LHCN-M2 (cell line): ENCODE data around the gene BABAM2. TPM values are rescaled to one million over a fixed set of nuclear protein-coding genes. Genes with fewer than 3 reads are reported as not detected.
A peak's percentile ranks its signal among the peaks of the same experiment; 100 is the strongest.
"Not testable (repeated sequence)": the region's sequence is repeated elsewhere in the genome, so short reads cannot be mapped to it uniquely, and the experiment has no call there.

Experiments used
- DNase-seq: peaks from one replicate; pipeline ENCODE4 v3.0.0-alpha.2; 2012; ENCODE audit warnings: low read depth
- polyA plus RNA-seq: library from polyadenylated mRNA; unstranded; fragments of >200 nt; gene quantifications from one replicate; pipeline ENCODE4 v1.2.1, GENCODE V29; 2012; ENCODE audit warnings: missing spikeins
- total RNA-seq: library from RNA; depleted of rRNA; stranded (reverse); fragments of >200 nt; gene quantifications from 2 replicates; pipeline ENCODE4 v1.2.3, GENCODE V29; 2014; rRNA removed

Gene BABAM2
- total RNA-seq = 30.8 and 36.6 TPM in 2 replicates
- polyA plus RNA-seq = 38.2 TPM

DNA sequence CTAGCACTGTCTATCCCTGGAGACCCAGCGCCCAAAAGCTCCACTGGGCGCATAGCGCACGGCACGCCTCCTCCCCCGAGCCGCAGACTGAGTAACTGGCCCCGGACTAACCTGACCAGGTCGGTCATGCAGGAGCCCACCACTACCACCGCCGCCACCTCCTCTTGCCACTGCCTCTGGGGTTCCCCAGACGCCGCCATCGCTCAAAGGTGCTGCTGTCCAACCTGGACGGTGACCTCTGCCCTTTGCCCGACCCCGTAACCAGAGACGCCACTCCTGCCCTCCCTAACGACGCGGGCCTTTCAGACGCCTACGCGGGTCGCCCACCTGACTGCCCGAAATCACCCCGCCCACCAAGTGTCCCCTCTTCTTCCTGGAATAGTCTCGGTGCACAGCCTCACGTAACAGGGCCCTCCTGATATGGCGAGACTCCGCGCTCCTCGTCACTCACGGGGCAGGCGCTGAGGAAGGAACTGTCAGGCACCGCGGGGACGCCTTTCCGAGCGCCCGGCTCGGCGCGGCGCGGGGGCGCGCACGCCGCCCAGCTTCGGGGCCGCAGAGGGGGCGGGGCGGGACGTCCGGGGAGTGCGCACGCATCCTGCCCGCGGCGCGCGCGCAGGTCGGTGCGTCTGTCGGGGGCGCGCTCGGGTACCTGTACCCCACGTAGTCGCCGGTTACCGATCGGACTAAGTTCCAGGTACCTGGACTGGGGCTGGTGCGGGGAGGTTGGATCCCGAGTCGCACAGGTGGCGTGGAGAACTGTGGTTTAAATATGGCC, at the start of gene BABAM2, which contains the start of gene RBKS:
BABAM2 (plus strand) TSS at position 584 of the 778 bp plus-strand sequence. CDS start 3,828 bp downstream, outside the sequence.
RBKS (minus strand) TSS at position 242 of the 778 bp plus-strand sequence; CDS start at position 200, 42 bp downstream.
- DNase-seq = peak; percentile 81

DNA sequence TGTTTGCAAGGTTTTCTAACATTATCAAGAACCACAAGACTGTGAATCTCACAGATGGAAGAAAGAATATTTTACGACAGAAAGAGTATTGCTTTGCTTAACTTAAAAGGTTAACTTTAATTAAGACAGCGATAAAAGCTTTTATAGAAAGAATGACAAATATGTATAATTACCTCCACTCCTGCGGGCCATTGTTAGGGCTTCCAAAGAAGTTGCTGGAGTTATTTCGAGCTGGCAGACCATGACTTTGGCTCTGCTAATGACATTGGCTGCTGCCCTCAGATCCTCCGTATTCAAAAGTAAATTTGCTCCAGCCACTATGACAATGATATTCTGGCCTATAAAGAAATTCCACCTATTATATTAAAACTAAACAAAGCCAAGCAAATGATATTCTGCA, 47.6 kb upstream of the BABAM2 start:
- DNase-seq = no peak

DNA sequence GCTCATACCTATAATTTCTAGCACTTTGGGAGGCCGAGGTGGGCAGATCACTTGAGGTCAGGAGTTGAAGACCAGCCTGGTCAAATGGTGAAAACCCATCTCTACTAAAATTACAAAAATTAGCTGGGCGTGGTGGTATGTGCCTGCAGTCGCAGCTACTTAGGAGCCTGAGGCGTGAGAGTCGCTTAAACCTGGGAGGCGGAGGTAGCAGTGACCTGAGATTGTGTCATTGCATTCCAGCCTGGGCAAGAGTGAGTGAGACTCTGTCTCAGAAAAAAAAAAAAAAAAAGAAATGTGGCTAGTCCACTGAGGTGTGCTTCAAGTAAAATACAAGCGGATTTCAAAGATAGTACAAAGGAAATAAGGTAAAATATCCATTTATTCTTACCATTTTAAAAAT, 46.5 kb upstream of the BABAM2 start:
- no peak for DNase-seq

DNA sequence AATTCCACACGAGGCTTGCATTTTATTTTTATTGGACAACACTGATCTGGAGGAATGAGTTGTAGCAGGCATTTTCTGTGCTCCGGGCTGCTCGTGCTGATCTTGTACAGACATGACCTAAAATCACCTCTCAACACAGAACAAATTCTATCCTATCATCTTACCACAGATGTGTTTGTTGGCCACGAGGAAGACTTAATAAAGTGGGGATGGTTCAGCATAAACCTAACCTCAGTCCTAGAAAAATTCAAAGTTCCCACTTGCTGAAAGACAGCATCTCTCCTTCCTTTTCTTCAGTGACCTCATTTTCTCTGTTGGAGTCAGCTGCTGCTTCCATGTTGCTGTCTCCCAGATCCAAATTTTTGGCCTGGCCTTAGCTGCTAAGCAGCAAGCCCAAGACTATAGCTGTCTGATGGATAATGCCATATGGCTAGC, 45.7 kb upstream of the BABAM2 start:
- peak; percentile 72 for DNase-seq

DNA sequence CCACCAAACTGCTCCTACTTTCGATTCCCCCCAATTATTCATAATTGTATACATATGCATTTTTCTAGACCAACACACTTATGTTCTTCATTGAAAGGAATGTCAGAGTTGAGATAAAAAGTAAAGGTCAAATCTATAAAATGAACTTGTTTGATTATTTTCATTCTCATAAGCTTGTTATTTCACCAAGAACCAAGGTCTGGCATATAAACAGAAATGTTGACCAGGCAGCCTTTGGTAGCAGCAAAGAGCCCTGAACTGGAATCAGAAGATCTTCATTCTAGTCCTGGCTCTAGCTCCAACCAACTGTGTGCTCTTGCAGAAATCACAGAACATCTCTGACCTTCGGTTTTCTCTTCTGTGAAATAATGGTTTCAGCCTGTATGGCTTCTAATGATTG, 43.2 kb upstream of the BABAM2 start:
- DNase-seq = no peak

- peak; percentile 86 for DNase-seq
Measured at GRCh38 chr2:27849558-27850205, 40.8 kb upstream of the BABAM2 start.

- DNase-seq = peak; percentile 41
Measured at GRCh38 chr2:27852691-27853090, 37.8 kb upstream of the BABAM2 start.

DNA sequence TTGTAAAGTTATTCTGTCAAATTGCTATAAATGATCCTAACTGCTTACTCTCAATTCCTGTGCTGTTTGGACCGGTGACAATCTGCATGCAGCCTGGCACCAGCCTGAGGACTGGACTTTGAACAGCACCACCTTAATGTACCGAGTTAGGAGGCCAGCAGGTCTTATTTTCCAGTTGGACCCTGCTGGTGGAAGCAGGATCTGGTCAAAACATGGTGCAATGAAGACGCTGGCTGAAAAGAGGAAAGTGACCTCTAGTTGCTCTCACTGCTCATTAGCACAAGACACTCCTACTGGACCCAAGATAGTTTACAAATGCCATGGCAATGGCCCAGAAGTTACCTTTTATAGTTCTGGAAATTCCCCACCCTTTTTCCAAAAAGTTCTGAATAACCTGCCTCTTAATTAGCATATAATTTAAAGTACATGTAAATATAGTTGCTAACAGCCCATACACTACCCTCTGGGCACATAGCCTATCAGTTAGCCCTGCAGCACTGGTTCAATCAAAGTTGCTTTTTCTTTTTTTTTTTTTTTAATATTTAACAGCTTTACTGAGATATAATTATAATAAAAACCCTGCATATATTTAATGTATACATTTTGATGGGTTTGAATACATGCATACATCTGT, 36.2 kb upstream of the BABAM2 start:
- no peak for DNase-seq

- peak; percentile 67 for DNase-seq
Measured at GRCh38 chr2:27855476-27855875, 35.1 kb upstream of the BABAM2 start.

GRCh38 chr2:27856386-27856785, 34.1 kb upstream of the BABAM2 start:
- no peak for DNase-seq

DNA sequence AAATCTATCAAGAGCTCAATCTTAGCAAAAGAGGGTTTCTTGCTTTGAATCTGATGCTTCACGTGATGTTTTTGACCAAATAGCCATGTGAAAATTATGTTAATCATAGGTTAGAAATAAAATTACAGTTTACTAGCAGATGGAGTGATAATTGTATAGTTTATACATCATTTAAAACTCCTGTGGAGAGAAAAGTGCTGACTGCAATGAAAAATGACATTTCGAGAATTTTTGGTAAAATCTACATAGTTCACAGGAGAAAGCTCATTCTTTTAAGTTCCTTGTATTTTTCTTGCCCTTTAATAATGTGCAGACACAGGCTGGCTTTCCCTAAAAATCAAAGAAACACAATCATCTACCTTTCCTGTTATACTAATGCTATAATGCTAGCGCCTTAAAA, 33.6 kb upstream of the BABAM2 start:
- no peak for DNase-seq

DNA sequence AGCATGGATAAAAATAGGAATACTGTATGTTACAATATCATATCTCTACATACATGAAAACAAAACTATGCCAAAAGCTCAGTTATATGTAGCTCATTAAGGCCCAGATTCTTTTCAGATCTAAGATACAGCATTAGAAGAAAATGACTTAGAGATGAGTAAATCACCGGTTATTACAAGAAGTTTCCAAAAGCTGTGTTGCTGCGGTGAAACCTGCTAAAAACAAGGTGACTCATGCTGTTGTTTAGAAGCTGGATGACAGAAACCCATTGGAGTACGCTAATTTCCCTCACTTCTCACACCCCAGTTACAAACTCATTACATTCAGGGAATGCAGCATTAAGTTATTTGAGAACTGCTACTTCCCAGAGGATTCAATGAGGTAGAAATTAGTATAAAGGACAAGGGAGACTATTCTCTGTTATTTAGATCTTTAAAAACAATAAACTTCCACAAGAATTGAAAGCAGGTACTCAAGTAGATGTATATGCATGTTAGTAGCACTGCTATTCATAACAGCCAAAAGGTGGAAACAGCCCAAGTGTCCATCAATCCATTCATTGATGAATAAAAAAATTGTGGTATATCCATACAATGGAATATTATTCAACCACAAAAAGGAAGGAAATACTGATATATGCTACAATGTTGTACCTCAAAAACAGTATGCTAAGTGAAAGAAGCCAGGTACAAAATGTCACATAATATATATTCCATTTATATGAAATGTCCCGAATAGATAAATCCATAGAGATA, 32.9 kb upstream of the BABAM2 start:
- peak; percentile 84 for DNase-seq

DNA sequence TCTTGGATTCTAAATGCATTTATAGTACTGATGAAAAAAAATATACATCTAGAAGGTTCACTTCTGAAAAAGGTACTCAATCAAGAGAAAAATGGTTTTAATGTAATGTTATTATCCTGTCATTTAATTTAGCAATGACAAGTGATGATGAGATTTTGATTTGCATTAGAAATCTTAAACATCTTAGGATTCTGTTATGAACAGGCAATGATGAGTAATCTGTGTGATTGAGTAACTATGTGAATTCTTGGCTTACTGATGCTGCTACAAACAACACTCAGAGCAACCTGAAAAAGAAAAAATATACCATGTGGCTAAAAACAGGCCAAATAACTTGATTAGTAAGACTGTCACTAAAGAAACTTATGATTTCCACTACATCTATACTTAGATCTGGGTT, 30.4 kb upstream of the BABAM2 start:
- DNase-seq = peak; percentile 75

DNA sequence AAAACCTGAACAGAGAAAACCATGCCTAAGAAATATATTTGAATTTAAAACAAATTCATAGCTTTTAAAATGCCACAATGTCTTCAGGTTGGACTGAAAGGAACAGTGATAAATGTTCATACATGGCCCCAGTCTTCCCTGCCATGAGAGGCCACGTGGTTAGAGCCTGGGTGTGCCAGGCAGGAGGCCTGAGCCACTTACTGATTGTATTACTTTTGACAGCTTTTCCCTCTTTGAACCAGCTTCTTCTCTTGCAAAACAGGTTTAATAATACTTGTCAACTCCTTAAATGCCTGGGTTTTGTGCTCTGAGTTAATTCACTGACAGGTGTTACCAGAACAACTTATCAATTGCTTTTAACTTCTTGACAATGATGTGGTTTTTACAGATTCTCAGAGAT, 27.4 kb upstream of the BABAM2 start:
- DNase-seq = no peak

- not testable (repeated sequence) for DNase-seq
Measured at GRCh38 chr2:27863955-27864354, 26.6 kb upstream of the BABAM2 start.

GRCh38 chr2:27866237-27866636, 24.3 kb upstream of the BABAM2 start:
- no peak for DNase-seq

GRCh38 chr2:27869763-27870162, 20.8 kb upstream of the BABAM2 start:
- DNase-seq = no peak

GRCh38 chr2:27870724-27871123, 19.8 kb upstream of the BABAM2 start:
- DNase-seq = peak; percentile 56

DNA sequence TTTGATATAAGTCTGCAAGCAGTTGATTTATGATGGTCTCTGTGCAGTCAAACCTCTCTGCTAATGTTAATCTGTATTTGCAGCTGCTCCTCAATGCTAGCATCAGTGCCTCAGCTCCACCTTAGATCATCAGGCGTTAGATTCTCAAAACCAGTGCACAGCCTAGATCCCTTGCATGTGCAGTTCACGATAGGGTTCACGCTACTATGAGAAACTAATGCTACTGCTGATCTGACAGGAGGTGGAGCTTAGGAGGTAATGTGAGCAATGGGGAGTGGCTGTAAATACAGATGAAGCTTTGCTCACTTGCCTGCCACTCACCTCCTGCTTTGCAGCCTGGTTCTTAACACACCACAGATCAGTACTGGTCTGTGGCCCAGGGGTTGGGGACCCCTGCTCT, 18.7 kb upstream of the BABAM2 start:
- DNase-seq = no peak

DNA sequence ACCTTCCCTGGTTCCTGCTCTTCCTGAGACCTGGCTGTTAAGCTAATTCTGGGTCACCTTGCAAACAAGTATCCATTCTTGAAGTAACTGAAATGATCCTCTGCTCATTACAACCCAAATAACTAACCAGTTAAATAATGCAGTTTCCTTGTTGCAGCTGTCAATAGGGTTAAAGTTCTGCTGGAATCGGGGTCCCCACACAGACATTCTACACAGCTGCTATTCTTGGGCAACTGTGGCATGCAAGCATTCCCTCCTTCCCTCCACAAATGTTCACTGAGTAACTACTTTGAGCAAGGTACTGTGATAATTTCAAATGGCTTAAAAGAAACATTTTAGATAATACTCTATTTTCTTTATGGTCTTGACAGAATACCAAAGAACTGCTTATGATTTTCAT, 17.4 kb upstream of the BABAM2 start:
- peak; percentile 78 for DNase-seq

DNA sequence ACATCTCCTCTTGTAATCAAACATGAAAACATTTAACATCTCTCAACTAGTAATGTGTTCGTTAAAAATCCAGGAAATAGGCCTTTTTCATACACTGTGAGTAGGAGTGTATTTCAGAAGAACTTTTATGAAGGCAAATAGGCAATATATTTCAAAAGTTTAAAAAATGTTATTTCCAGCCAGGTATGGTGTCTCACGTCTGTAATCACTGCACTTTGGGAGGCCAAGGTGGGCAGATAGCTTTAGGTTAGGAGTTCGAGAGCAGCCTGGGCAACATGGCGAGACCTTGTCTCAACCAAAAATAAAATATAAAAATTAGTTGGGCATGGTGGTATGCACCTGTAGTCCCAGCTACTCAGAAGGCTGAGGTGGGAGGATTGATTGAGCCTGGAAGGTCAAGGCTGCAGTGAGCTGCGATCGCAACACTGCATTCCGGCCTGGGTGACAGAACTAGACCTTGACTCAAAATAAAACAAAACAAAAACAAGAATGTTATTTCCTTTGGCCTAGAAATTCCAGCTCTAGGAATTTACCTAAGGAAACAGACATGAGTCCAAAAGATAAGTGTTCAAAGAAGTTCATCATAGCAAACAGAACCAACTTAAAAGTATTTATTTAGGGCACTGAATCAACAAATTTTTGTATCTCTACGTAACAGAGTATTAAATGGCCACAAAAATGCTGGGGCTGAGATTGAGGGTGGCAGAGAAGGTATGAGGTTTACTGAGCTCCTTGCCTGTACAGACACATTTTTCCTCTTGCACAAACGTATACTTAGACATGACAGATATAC, 15.2 kb upstream of the BABAM2 start:
- DNase-seq = no peak
